BLaER1 treated with 17β-estradiol and CSF1 and Interleukin-3, amounts not matched to agents 10 nM and 100 nM (cell line): ENCODE data around the gene VPS25.

Source experiments
- H3K27ac ChIP-seq, 11 experiments: shearing (Covaris generic); formaldehyde crosslinking; 2 replicates each; pipeline ENCODE4 v1.8.1; 2022
- H3K27me3 ChIP-seq, 11 experiments: shearing (Covaris generic); formaldehyde crosslinking; 2 replicates each; pipeline ENCODE4 v1.8.1; 2022
- H3K36me3 ChIP-seq, 11 experiments: shearing (Covaris generic); formaldehyde crosslinking; 2 replicates each; pipeline ENCODE4 v1.8.1; 2022
- H3K4me1 ChIP-seq, 10 experiments: shearing (Covaris generic); formaldehyde crosslinking; 2 replicates each; pipeline ENCODE4 v1.8.1; 2022
- H3K4me2 ChIP-seq, 11 experiments: shearing (Covaris generic); formaldehyde crosslinking; 2 replicates each; pipeline ENCODE4 v1.8.1; 2022
- H3K4me3 ChIP-seq, 10 experiments: shearing (Covaris generic); formaldehyde crosslinking; 2 replicates each; pipeline ENCODE4 v1.8.1; 2022
- H3K9ac ChIP-seq, 11 experiments: shearing (Covaris generic); formaldehyde crosslinking; 2 replicates each; pipeline ENCODE4 v1.8.1; 2022
- H3K9me3 ChIP-seq, 11 experiments: shearing (Covaris generic); formaldehyde crosslinking; replicated peaks in 1 of 11; 2 replicates each; pipeline ENCODE4 v1.8.1; 2022
- H4K20me1 ChIP-seq, 11 experiments: shearing (Covaris generic); formaldehyde crosslinking; 2 replicates each; pipeline ENCODE4 v1.8.1; 2022
- Cebpa-rat ChIP-seq, 11 experiments: shearing (Covaris generic); IDR thresholded peaks; 2 replicates each; pipeline ENCODE4 v1.8.1; 2022

VPS25 gene

GRCh38 chr17:42744806-42745617 lies 28.2 kb upstream of the VPS25 start, which contains the start of gene EZH1:
Gene EZH1 (minus strand): TSS chr17:42745040. CDS start chr17:42728941, 16,099 bp downstream.
- Histone ChIP-seq H3K27ac (peak within 1 kb of the TSS; percentile 67 to 96 (median 85); a peak in 21 of 22 replicates), H3K4me1 (peaks cover 22 to 53% (median 32%) of the 10 kb centered on the region in 10 experiments), H3K4me2 (peak within 1 kb of the TSS; percentile 77 to 96 (median 90)), H3K27me3 (no peaks in the 10 kb centered on the region), H4K20me1 (peaks cover 0 to 40% (median 0%) of the 10 kb centered on the region in 11 experiments; a peak in 3 of 22 replicates), H3K9me3 (no peaks in the 10 kb centered on the region; a peak in 1 of 22 replicates), H3K36me3 (peaks cover 0 to 14% (median 6%) of the 10 kb centered on the region in 11 experiments; a peak in 6 of 22 replicates), H3K9ac (peak within 1 kb of the TSS; percentile 83 to 92 (median 90)), H3K4me3 (peak within 1 kb of the TSS; percentile 60 to 78 (median 72))
- TF ChIP-seq Cebpa-rat (IDR thresholded peaks at IDR 0.05): no peak

- no peak overlapping the region for H3K9ac ChIP-seq
- no peaks in the 10 kb centered on the region; a peak in 1 of 22 replicates for H3K9me3 ChIP-seq
- no peaks in the 10 kb centered on the region for H3K27me3 ChIP-seq
- peaks cover 0 to 6% (median 0%) of the 10 kb centered on the region in 11 experiments; a peak in 3 of 22 replicates for H4K20me1 ChIP-seq
- no peak overlapping the region for H3K4me2 ChIP-seq
- no peak for TF ChIP-seq Cebpa-rat (IDR thresholded peaks at IDR 0.05)
- H3K4me3 ChIP-seq: no peak overlapping the region
- peaks cover 20 to 41% (median 29%) of the 10 kb centered on the region in 10 experiments for H3K4me1 ChIP-seq
- H3K27ac ChIP-seq: no peak overlapping the region
- H3K36me3 ChIP-seq: no peaks in the 10 kb centered on the region
These were observed 24.9 kb upstream of the VPS25 start for GRCh38 chr17:42748202-42748907.

GRCh38 chr17:42748908-42749798 lies 24.1 kb upstream of the VPS25 start:
- H3K27me3 ChIP-seq: no peaks in the 10 kb centered on the region
- TF ChIP-seq Cebpa-rat (IDR thresholded peaks at IDR 0.05): no peak
- no peaks in the 10 kb centered on the region for H4K20me1 ChIP-seq

GRCh38 chr17:42750739-42751344 lies 22.4 kb upstream of the VPS25 start:
- Histone ChIP-seq H3K27me3 (no peaks in the 10 kb centered on the region), H3K27ac (peak overlapping the region in 5 of 11 experiments; percentile 11 to 63 (median 33); a peak in 8 of 22 replicates), H3K36me3 (no peaks in the 10 kb centered on the region), H3K4me1 (peaks cover 10 to 29% (median 16%) of the 10 kb centered on the region in 10 experiments), H3K9ac (peak overlapping the region in 4 of 11 experiments; percentile 9 to 47 (median 41); a peak in 4 of 22 replicates), H3K4me2 (peak overlapping the region in 10 of 11 experiments; percentile 8 to 81 (median 65); a peak in 17 of 22 replicates), H3K9me3 (no peaks in the 10 kb centered on the region; a peak in 1 of 22 replicates), H3K4me3 (no peak overlapping the region), H4K20me1 (no peaks in the 10 kb centered on the region)
- no peak for TF ChIP-seq Cebpa-rat (IDR thresholded peaks at IDR 0.05)

More at GRCh38 chr17:42748908-42749798, 24.1 kb upstream of the VPS25 start:
- H3K9me3 ChIP-seq: no peaks in the 10 kb centered on the region; a peak in 1 of 22 replicates
- H3K4me2 ChIP-seq: peak overlapping the region in 1 of 11 experiments; percentile 78; a peak in 1 of 22 replicates
- H3K9ac ChIP-seq: no peak overlapping the region
- H3K4me3 ChIP-seq: no peak overlapping the region
- no peak overlapping the region for H3K27ac ChIP-seq
- no peaks in the 10 kb centered on the region for H3K36me3 ChIP-seq
- H3K4me1 ChIP-seq: peaks cover 12 to 33% (median 21%) of the 10 kb centered on the region in 10 experiments

GRCh38 chr17:42751628-42752027 lies 21.6 kb upstream of the VPS25 start:
- Histone ChIP-seq H3K9me3 (no peaks in the 10 kb centered on the region), H3K27ac (no peak overlapping the region), H3K36me3 (no peaks in the 10 kb centered on the region), H3K4me3 (no peak overlapping the region), H3K9ac (no peak overlapping the region), H3K4me2 (peak overlapping the region in 5 of 11 experiments; percentile 71 to 81 (median 78); a peak in 9 of 22 replicates), H3K27me3 (no peaks in the 10 kb centered on the region), H3K4me1 (peaks cover 10 to 29% (median 16%) of the 10 kb centered on the region in 10 experiments), H4K20me1 (no peaks in the 10 kb centered on the region)
- no peak for TF ChIP-seq Cebpa-rat (IDR thresholded peaks at IDR 0.05)

GRCh38 chr17:42754782-42755181 lies 18.5 kb upstream of the VPS25 start:
- Histone ChIP-seq H3K9me3 (no peaks in the 10 kb centered on the region), H3K27me3 (peaks cover 13 to 26% (median 20%) of the 10 kb centered on the region in 11 experiments), H3K4me3 (no peak overlapping the region), H3K27ac (no peak overlapping the region), H3K4me2 (no peak overlapping the region), H4K20me1 (peaks cover 0 to 4% (median 0%) of the 10 kb centered on the region in 11 experiments; a peak in 2 of 22 replicates), H3K9ac (no peak overlapping the region), H3K36me3 (no peaks in the 10 kb centered on the region), H3K4me1 (peaks cover 10 to 24% (median 18%) of the 10 kb centered on the region in 10 experiments)
- TF ChIP-seq Cebpa-rat (IDR thresholded peaks at IDR 0.05): no peak

- peak overlapping the region in 5 of 10 experiments; percentile 44 to 68 (median 54); a peak in 6 of 20 replicates for H3K4me3 ChIP-seq
- no peak overlapping the region for H3K27ac ChIP-seq
- H3K27me3 ChIP-seq: peaks cover 48 to 62% (median 56%) of the 10 kb centered on the region in 11 experiments
- peaks cover 0 to 10% (median 0%) of the 10 kb centered on the region in 11 experiments; a peak in 4 of 22 replicates for H4K20me1 ChIP-seq
- peak overlapping the region in 8 of 11 experiments; percentile 57 to 93 (median 88); a peak in 16 of 22 replicates for H3K4me2 ChIP-seq
- 0 out of 22 replicates have a peak overlapping the region, but pooled peaks of 1 of the 11 experiments have one; percentile 59 for H3K9ac ChIP-seq
- TF ChIP-seq Cebpa-rat (IDR thresholded peaks at IDR 0.05): no peak
- H3K9me3 ChIP-seq: no peaks in the 10 kb centered on the region
- no peaks in the 10 kb centered on the region for H3K36me3 ChIP-seq
- peaks cover 9 to 33% (median 23%) of the 10 kb centered on the region in 10 experiments for H3K4me1 ChIP-seq
These were observed 13.1 kb upstream of the VPS25 start for GRCh38 chr17:42759982-42760651.
